ENCODE data around the gene MS4A8.

- TF ChIP-seq CTCF (IDR thresholded peaks at IDR 0.05) (no peak), POLR2A (IDR thresholded peaks at IDR 0.05) (no peak)
Measured at GRCh38 chr11:60711276-60711675, 11.9 kb downstream of the MS4A8 start.
